Neural cell (in vitro differentiated cells): ENCODE data around the gene PPP3R2. TPM values are rescaled to one million over a fixed set of nuclear protein-coding genes. Genes with fewer than 3 reads are reported as not detected.

Source experiments
- H2AFZ ChIP-seq: fragments of 200-600, 300-800 bp; sonication (generic), shearing (Covaris generic); 2 replicates; pipeline ENCODE4 v1.6.0; 2014; ENCODE audit warnings: low read depth, mild to moderate bottlenecking, antibody characterized with exemption, low read length, moderate library complexity
- H3F3A ChIP-seq: fragments of 200-600 bp; shearing (Covaris generic); 2 replicates; pipeline ENCODE4 v1.6.1; 2016; ENCODE audit warnings: mild to moderate bottlenecking, moderate library complexity, mixed read lengths, antibody characterized with exemption, low read length; ENCODE audit not compliant: insufficient read depth, poor library complexity, severe bottlenecking
- H3K27ac ChIP-seq: fragments of 200-600, 300-800 bp; sonication (generic), shearing (Covaris generic); 2 replicates; pipeline ENCODE4 v1.5.1; 2014; ENCODE audit warnings: mild to moderate bottlenecking, low read length, moderate library complexity
- H3K27me3 ChIP-seq: fragments of 300-800, 200-600 bp; sonication (generic), shearing (Covaris generic); 2 replicates; pipeline ENCODE4 v1.6.0; 2014; ENCODE audit warnings: mild to moderate bottlenecking, low read depth, low read length, moderate library complexity; ENCODE audit not compliant: insufficient read depth
- H3K36me3 ChIP-seq: fragments of 300-800, 200-600 bp; sonication (generic), shearing (Covaris generic); 2 replicates; pipeline ENCODE4 v1.5.1; 2014; ENCODE audit warnings: mild to moderate bottlenecking, antibody characterized with exemption, low read length, moderate library complexity; ENCODE audit not compliant: insufficient read depth
- H3K4me2 ChIP-seq: fragments of 300-800, 200-600 bp; sonication (generic), shearing (Covaris generic); 2 replicates; pipeline ENCODE4 v1.6.0; 2014; ENCODE audit warnings: mild to moderate bottlenecking, low read length
- H3K4me3 ChIP-seq: fragments of 300-800, 200-600 bp; sonication (generic), shearing (Covaris generic); 2 replicates; pipeline ENCODE4 v1.5.1; 2014; ENCODE audit warnings: mild to moderate bottlenecking, low read length, moderate library complexity
- H3K79me2 ChIP-seq: fragments of 200-600 bp; shearing (Covaris generic); replicated peaks from 2 replicates; pipeline ENCODE4 v1.6.0; 2014; ENCODE audit warnings: mild to moderate bottlenecking, low read length, moderate library complexity; ENCODE audit not compliant: insufficient read depth
- H3K9ac ChIP-seq: fragments of 300-800, 200-600 bp; sonication (generic), shearing (Covaris generic); 2 replicates; pipeline ENCODE4 v1.6.1; 2016; ENCODE audit warnings: mild to moderate bottlenecking, low read length, mixed read lengths
- H3K9me2 ChIP-seq: fragments of 200-600 bp; shearing (Covaris generic); 2 replicates; pipeline ENCODE4 v1.6.1; 2016; ENCODE audit warnings: mild to moderate bottlenecking, low read length, mixed read lengths; ENCODE audit not compliant: insufficient read depth
- H3K9me3 ChIP-seq: fragments of 200-600, 300-800 bp; sonication (generic), shearing (Covaris generic); 2 replicates; pipeline ENCODE4 v1.6.1; 2016; ENCODE audit warnings: mild to moderate bottlenecking, mixed run types, low read length, moderate library complexity, mixed read lengths
- H4K20me1 ChIP-seq: fragments of 200-600 bp; shearing (Covaris generic); 2 replicates; pipeline ENCODE4 v1.6.1; 2016; ENCODE audit warnings: mild to moderate bottlenecking, mixed run types; ENCODE audit not compliant: insufficient read depth
- EP300 ChIP-seq: fragments of 450-650 bp; conservative IDR thresholded peaks from 2 replicates; pipeline ENCODE4 v1.6.1; 2014; ENCODE audit warnings: antibody characterized with exemption, mild to moderate bottlenecking, moderate library complexity; ENCODE audit not compliant: poor library complexity, severe bottlenecking
- EZH2 ChIP-seq: fragments of 200-600, 300-800 bp; shearing (Covaris generic), sonication (generic); IDR thresholded peaks from 2 replicates; pipeline ENCODE4 v1.6.1; 2014; ENCODE audit warnings: antibody characterized with exemption, low read length, borderline replicate concordance, mild to moderate bottlenecking; ENCODE audit not compliant: insufficient read depth, poor library complexity, severe bottlenecking
- MXI1 ChIP-seq: fragments of 450-650 bp; conservative IDR thresholded peaks from 2 replicates; pipeline ENCODE4 v1.6.1; 2014; ENCODE audit warnings: antibody characterized with exemption, mild to moderate bottlenecking; ENCODE audit not compliant: poor library complexity, severe bottlenecking
- POLR2AphosphoS5 ChIP-seq: IDR thresholded peaks from 2 replicates; pipeline ENCODE4 v1.6.1; 2012
- RAD21 ChIP-seq: fragments of 450-650 bp; conservative IDR thresholded peaks from 2 replicates; pipeline ENCODE4 v1.6.1; 2014; ENCODE audit warnings: antibody characterized with exemption, mild to moderate bottlenecking, moderate library complexity
- REST ChIP-seq: IDR thresholded peaks from 2 replicates; pipeline ENCODE4 v1.6.1; 2012; ENCODE audit warnings: borderline replicate concordance
- SMC3 ChIP-seq: fragments of 450-650 bp; conservative IDR thresholded peaks from 2 replicates; pipeline ENCODE4 v1.6.1; 2014; ENCODE audit warnings: antibody characterized with exemption, mild to moderate bottlenecking, moderate library complexity; ENCODE audit not compliant: poor library complexity
- TAF1 ChIP-seq: IDR thresholded peaks from 2 replicates; pipeline ENCODE4 v1.6.1; 2012; ENCODE audit warnings: low read depth
- polyA plus RNA-seq: library from polyadenylated mRNA; depleted of rRNA; stranded (reverse); fragments of >200 nt; gene quantifications from 2 replicates; pipeline ENCODE4 v1.2.3, GENCODE V29; 2014
- TF ChIP-seq, protein P1 (sequence below): fragments of 450-650 bp; IDR thresholded peaks from 2 replicates; pipeline ENCODE4 v1.5.1; 2014; ENCODE audit warnings: antibody characterized with exemption, mild to moderate bottlenecking, moderate library complexity; ENCODE audit not compliant: poor library complexity, severe bottlenecking

PPP3R2 gene
- polyA plus RNA-seq, 1 donor from 2014 or later, result not detected

DNA sequence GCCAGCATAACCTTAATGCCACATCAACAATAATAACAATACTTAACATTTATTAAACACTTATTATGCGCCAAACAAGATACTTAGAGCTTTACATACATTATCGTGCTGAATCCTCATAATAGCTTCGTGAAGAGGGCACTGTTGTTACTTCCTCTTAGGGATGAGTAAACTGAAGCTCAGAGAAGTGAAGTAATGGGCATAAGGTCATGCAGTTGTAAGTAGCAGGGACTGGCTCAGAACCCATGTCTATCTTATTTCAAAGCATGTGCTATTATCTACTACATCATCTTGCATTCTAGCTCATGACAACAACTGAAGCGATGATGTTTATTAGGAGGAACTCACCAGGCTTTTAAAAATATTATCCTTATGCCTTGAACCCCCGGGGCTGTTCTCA lies 34.9 kb upstream of the PPP3R2 start:
- Histone ChIP-seq H3K4me2 (no peak overlapping the region), H3K9me2 (no peaks in the 10 kb centered on the region), H4K20me1 (no peaks in the 10 kb centered on the region), H3K9me3 (no peaks in the 10 kb centered on the region), H3K9ac (no peak overlapping the region), H2AFZ (no peak overlapping the region), H3K4me3 (no peak overlapping the region), H3K27me3 (no peaks in the 10 kb centered on the region), H3K36me3 (no peaks in the 10 kb centered on the region), H3F3A (no peaks in the 10 kb centered on the region), H3K27ac (no peak overlapping the region), H3K79me2 (no peaks in the 10 kb centered on the region)
- TF ChIP-seq SMC3 (no peak), MXI1 (no peak), TAF1 (no peak), RAD21 (no peak), EP300 (no peak), REST (no peak), POLR2AphosphoS5 (no peak), EZH2 (no peak)
- TF ChIP-seq, protein P1, sequence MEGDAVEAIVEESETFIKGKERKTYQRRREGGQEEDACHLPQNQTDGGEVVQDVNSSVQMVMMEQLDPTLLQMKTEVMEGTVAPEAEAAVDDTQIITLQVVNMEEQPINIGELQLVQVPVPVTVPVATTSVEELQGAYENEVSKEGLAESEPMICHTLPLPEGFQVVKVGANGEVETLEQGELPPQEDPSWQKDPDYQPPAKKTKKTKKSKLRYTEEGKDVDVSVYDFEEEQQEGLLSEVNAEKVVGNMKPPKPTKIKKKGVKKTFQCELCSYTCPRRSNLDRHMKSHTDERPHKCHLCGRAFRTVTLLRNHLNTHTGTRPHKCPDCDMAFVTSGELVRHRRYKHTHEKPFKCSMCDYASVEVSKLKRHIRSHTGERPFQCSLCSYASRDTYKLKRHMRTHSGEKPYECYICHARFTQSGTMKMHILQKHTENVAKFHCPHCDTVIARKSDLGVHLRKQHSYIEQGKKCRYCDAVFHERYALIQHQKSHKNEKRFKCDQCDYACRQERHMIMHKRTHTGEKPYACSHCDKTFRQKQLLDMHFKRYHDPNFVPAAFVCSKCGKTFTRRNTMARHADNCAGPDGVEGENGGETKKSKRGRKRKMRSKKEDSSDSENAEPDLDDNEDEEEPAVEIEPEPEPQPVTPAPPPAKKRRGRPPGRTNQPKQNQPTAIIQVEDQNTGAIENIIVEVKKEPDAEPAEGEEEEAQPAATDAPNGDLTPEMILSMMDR, result no peak

DNA sequence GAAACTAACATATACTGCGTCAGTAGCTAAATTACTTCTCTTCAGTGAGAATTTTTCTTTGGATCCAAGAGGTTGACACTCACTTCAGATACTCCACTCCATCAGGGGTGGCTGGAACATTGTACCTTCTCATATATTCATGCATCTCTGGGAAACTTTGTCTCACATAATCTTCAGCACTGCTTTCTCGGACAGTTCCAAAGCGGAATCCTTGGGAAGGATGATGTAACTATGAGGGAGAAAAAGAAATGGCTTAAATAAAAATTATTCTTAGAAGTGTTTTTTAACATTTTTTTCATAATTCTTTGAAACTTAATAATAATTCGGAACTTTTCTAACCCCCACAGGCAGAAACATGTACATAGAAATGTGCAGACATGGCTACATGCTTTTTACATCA lies 33.4 kb upstream of the PPP3R2 start:
- H3K4me2 ChIP-seq, result no peak overlapping the region
- H3K27ac ChIP-seq, result no peak overlapping the region
- H3F3A ChIP-seq, result no peaks in the 10 kb centered on the region
- H3K9ac ChIP-seq, result no peak overlapping the region
- no peaks in the 10 kb centered on the region for H3K27me3 ChIP-seq
- H3K79me2 ChIP-seq, result no peaks in the 10 kb centered on the region
- H3K36me3 ChIP-seq, result no peaks in the 10 kb centered on the region
- H2AFZ ChIP-seq, result no peak overlapping the region
- no peaks in the 10 kb centered on the region for H3K9me2 ChIP-seq
- no peak overlapping the region for H3K4me3 ChIP-seq
- H4K20me1 ChIP-seq, result no peaks in the 10 kb centered on the region
- H3K9me3 ChIP-seq, result no peaks in the 10 kb centered on the region
- no peak for TF ChIP-seq EZH2
- no peak for TF ChIP-seq TAF1
- TF ChIP-seq, protein P1, result no peak
- no peak for TF ChIP-seq EP300
- TF ChIP-seq REST, result no peak
- no peak for TF ChIP-seq POLR2AphosphoS5
- no peak for TF ChIP-seq MXI1
- TF ChIP-seq SMC3, result no peak
- TF ChIP-seq RAD21, result no peak
